Activated CD4-positive, alpha-beta T cell treated with anti-CD3 and anti-CD28 coated beads, Interleukin-2, Interleukin-4, amounts not matched to agents 100 ng/mL and 50 ng/mL, durations not matched to agents 16 hours and 8 hours (primary cell): ENCODE measurements around the gene LY6G5C.
A peak's percentile ranks its signal among the peaks of the same experiment; 100 is the strongest.

Experiments
- DNase-seq: peaks from one replicate; pipeline ENCODE4 v3.0.0-alpha.2; 2020; ENCODE audit warnings: low spot score

The LY6G5C gene

GRCh38 chr6:31662124-31662723, 18.6 kb downstream of the LY6G5C start:
- DNase-seq: no peak

DNA sequence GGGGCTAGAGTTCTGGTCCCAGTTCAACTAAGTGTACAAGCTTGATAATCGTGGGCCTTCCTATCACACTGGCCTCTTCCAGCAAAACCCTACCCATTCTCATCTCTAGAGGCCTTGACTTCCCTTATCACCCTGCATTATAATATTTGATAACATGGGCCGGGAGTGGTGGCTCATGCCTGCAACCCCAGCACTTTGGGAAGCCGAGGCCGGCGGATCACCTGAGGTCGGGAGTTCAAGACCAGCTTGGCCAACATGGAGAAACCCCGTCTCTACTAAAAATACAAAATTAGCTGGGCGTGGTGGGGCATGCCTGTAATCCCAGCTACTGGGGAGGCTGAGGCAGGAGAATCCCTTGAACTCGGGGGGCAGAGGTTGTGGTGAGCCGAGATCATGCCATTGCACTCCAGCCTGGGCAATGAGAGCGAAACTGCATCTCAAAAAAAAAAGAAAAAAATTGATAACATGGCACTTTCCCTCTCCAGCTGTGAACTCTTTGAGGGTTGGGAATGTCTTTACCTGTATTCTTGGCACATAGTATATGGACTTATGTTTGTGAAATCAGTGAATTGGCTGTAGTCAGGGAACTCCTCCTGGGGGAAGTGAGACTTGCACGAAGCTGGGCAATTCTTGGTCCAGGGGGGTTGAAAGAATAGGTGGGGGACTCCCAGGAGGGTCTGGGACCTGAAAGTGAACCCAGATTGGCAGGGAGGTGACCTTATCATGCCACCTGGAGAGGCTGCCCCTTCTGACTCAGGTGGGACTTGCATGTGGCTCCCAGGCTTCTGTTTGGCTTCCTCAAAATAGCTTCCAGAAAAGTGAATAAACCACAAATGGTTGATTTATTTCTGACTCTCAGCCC, 19.4 kb downstream of the LY6G5C start:
- DNase-seq: no peak

DNA sequence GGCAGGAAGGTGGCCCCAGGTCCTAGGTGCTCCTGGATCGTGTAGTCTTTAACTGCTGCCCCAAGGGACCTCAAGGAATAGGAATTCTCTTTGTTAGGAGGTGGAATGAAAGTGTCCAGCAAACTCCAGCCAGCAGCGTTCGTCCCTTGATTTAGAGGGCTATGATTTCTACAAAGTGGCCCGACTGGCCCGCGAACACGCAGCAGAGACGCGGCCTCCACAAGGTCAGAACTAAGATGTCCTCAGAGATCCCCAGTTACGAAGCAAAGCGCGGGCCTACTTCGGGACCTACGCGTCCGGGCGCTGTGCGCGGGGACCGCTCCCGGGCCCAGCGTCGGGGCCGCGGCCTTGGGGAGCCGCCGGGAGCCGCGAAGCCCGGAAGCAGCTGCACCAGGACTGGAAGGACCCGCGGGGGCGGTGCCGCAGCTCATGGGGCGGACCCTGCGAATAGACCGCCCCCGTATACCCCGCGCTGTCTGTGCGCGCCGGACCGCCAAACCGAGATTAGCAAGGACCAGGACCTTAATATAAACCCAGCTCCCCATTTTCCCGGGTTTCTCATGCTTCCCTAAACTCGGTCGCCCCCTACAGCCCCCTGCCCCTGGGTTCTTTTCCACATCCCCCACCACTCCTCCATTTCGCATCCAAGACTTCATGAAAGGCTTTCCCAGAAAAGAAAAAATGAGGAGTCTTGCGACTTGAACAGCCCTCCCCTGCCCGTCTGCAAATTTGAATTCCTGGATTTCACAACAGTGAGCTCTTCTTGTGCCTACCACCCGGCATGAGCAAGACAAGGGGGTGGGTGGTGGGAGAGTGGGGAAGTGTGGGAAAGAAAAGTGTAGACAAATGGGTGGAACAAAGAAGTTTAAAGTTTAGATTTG, 20.2 kb downstream of the LY6G5C start, which contains the start of gene C6orf47:
Gene C6orf47 (minus strand): TSS at position 398 of the 881 bp plus-strand sequence. CDS start 831 bp downstream, outside the sequence.
- DNase-seq: peak; percentile 83

- peak; percentile 42 for DNase-seq
Measured at GRCh38 chr6:31659649-31660380, 21.1 kb downstream of the LY6G5C start.

DNA sequence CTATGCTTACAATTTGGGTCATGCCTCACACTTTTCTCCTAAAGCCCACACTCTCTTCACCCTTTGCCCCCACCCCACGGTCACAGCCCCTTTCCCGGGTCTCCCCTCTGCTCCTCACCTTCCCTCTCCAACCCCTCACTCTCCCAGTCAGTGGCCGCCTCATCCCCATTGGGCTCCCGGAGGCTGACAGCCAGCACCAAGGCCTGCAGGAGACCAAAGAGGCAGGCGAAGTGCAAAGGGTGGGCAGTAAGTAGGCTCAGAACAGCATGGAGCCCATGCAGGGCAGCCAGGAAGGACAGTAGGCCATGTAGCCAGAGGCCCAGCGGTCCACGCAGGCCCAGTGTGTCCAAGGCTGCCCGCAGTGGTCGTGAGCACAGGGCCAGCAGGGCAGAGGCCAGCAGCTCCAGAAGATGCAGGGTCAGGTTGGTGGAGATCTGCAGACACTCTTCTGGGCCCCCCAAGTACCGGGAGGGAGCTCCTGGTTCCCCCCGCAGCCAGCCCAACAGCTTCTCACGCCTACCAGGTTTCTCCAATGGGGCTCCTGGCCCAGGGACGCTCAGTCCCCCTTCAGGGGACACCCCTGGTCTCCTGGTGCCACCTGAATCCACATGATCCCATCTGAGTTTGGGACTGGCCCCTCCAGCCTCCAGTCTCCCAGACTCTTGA, 21.8 kb downstream of the LY6G5C start:
- no peak for DNase-seq

DNA sequence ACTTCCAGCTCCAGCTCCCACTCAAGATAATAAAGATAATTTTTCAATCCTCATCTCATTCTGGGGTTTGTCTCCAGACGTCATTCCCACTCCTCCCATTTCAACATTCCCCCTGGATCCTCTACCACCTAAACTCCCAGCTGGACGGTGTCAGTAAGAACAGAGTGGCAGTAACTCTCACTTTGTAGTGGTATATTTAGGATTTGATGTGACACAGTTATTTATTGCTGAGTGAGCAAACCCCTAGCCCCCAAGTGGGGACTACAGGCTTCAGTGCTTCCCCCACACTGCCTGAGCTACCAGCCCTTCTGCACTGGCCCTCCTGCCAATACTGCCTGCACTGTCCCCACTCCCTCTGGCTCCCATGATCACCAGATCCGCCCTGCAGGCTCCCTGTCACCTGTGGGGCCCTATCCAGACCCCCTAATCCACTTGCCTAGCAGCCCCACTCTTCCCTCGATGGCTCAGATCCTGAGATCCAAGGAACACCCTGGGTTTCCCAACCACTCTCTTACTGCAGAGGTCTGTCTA, 22.6 kb downstream of the LY6G5C start:
- no peak for DNase-seq

DNA sequence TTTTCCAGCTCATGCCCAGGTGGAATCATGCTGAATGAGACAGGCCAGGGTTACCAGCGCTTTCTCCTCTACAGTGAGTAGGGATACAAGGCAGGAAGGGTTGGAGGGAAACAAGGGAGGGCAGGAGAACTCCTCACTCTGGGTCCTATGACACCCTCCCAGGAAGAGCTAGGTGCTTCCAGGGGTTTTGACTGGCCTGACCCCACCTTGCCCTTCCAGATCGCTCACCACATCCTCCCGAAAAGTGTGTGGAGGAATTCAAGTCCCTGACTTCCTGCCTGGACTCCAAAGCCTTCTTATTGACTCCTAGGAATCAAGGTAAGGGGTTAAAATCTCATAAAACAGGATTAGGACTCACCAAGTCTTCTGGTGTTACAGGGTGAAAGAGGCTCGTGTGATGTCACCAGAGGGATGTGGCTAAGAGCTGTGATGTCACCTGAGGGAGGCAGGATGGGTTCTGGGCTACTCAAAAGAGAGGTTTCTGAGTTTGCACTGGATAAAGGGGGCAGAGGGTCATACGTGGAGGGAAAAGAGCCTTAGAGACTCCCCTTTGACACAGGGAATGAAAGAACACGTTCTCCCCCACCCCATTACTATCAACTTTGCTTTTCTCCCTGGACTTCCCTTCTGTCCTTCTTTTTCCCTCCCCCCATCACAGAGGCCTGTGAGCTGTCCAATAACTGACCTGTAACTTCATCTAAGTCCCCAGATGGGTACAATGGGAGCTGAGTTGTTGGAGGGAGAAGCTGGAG, 23.3 kb downstream of the LY6G5C start:
- no peak for DNase-seq

DNA sequence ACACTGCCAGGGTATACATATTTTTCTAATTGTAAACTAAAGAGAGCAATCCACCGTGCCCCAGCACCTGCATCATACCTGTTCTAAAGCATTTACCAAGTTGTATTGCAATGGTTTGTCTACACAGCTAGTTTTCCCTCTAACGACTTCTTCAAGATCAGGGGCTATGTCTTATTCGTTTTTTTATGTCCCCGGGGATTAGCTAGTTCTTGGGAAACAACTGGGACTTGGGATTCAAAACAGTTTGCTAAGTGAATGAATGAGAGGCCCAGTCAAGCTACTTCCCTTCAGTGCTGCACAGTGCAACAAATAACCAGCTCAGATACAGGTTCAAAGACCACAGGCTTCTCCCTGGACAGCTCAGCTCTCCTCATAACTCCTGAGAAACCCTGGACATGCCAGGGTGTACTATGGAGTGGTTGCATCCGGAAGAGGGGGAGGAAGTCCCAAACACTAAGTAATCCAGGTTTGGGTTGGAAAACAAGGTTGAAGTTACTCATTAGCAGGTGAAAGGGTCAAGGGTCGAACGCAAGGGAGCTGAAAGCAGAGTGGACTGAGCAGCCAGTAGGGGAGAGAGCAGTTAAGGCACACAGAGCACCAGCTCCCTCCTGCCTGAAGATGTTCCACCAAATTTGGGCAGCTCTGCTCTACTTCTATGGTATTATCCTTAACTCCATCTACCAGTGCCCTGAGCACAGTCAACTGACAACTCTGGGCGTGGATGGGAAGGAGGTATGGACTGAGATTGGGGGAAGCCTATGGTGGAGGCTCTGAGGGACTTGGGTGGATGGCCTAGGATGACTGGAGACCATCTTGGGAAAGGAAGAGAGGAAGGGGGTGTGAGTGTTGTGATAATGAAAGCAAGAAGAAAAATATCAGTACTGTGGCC, 25.3 kb downstream of the LY6G5C start, which contains the start of gene APOM:
Gene APOM (plus strand): TSS at position 546 of the 889 bp plus-strand sequence. CDS start 73 bp downstream, at position 619.
- no peak for DNase-seq

DNA sequence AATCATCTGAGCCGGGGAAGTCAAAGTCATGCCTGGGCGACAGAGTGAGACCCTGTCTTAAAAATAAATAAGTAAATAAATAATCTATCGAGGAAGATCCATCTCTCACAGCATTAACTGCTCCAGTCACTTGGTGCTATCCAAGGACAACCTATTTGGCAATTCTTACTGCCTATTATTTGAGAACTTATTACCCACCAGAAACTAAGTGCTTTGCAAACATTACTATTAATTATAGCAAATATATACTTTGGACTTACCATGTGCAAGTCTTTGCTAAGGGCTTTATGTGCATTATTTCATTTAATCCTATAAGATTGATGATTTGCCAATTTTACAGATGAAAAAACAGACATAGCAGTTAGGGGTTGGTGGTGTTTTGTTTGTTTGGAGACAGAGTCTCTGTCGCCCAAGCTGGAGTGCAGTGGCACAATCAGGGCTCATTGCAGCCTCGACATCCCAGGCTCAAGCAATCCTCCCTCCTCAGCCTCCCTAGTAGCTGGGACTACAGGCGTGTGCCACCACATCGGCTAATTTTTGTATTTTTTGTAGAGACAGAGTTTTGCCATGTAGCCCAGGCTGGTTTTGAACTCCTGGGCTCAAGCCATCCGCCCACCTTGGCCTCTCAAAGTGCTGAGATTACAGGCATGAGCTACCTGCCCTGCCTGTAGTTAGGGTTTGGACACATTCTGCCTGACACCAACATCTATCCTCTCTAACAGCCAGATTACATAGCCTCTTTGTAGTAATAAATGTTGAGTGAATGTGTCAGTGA, 26.1 kb downstream of the LY6G5C start:
- DNase-seq: no peak

- DNase-seq: peak; percentile 88
Measured at GRCh38 chr6:31652925-31653724, 27.7 kb downstream of the LY6G5C start.

GRCh38 chr6:31651602-31652191, 29.2 kb downstream of the LY6G5C start:
- peak; percentile 67 for DNase-seq

DNA sequence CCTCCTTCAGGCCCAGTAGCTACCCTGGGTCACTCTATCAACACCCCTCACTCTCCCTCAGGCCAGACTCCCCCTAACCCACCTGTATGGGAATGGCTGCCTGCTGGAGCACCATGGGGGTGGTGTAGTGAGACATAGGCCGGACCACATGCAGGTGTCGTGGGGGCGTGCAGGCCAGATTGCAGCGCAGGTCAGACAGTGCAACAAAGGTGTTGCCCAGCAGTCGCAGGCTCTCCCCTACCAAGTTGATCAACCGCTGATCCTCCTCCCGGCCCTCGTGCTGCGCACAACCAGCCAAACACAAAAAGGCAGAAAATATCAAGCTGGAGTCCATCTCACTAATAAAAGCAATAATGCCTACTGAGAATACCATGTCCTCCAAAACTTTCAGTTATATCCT, 35.5 kb downstream of the LY6G5C start:
- DNase-seq: no peak

GRCh38 chr6:31643818-31644454, 36.9 kb downstream of the LY6G5C start:
- no peak for DNase-seq

DNA sequence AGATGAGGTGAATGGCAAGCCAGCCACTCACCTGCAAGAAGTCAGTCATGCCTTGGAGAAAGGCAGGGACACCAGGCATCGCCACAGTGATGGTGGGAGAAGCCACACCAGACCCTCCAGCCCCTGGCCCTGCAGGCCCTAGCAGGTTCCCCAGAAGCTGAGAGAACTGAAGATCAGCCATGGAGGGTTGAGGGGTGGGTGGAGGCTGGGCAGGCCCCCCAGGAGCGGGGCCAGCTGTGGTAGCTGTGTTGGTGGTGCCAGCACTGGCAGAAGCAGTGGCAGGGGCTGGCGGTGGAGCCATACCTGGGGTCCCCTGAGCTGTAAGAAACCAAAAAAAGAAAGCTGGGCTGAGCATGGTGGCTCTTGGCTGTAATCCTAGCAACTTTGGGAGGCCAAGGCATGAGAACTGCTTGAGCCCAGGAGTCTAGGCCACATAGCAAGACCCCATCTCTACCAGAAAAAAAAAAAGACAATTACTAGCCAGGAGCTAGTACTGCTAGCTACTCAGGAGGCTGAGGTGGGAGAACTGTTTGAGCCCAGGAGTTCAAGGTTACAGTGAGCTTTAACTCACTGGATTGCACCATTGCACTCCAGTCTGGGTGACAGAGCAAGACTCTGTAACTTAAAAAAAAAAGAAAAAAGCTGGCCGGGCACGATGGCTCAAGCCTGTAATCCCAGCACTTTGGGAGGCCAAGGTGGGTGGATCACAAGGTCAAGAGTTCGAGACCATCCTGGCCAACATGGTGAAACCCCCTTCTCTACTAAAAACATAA, 37.9 kb downstream of the LY6G5C start:
- no peak for DNase-seq

DNA sequence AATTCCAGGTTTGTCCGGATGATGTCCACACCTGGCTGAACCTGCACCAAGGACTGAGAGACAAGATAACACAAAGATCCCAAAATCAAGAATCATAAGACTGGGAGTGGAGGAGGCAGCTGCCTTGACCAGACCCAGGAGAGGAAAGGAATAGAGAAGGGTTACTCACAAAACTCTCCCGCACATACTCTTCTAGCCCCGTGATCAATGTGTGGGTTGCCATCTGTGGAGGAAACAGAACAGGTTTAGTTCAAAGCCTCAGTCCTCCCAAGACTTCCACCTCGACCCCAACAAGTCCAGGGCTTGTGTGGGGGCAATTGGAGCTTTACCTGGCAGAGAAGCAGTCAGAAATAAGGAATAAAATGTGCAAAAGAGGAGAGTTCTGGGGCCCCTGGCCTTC, 39.5 kb downstream of the LY6G5C start:
- DNase-seq: no peak

DNA sequence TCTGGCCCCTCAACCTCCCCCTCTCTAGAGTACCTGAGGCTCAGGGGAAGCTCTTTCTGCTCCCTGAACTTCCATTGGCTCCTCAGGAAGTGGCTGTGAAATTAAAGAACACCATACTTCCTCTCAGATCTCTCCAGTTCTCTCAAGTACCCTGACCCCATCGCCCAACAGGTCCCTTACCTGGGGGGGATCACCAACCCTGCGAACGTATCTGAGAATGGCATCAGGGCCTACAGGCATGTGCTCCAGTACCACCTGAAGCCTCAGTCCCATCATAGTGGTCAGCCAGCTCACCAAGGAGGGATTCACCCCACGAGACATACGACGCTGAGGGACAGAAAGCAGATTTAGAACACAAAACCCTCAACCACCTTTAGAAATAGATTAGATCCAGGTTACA, 40.3 kb downstream of the LY6G5C start:
- no peak for DNase-seq
